Measurements from ENCODE around the gene VEGFC.
A peak's percentile ranks its signal among the peaks of the same experiment; 100 is the strongest.

DNA sequence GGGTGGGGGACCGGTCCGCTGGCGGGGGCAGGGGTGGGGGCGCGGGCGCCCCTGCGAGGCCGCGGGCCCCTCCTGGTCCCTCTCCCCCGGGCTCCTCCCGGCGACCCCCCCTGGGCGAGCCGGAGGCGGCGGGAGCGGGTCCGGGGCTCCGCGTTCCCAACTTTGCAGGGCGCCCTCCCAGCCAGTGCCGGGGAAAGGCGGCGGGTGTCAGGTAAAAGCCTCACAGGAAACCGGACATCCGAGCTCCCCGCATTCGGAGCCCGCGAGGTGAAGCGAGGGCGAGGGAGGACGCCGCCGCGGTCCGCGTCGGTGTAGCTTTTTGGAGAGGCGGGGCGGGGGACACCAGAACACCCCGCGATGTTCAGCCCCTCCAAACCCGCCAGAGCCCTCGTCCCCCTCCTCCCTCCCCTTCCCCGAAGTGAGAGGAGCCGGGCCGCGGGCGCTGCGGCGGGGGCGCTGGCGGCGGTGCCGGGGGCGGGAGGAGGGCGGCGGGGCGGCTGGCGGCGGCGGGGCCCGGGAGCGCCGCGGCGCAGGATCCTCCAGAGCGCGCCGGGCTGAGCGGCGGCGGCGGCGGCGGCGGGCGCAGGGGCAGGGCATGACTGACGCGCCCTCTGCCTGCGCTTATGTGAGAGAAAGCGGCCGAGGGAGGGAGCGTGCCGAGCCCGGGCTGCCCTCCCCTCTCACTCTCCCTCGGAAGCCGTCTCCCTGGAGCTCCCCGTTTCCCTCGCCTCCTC, at the start of gene VEGFC:
- no peak for TF ChIP-seq POLR2A (IDR thresholded peaks at IDR 0.05)
- TF ChIP-seq CTCF (IDR thresholded peaks at IDR 0.05) = peak in 1 of 4 experiments; percentile 14
- no peak for TF ChIP-seq POLR2AphosphoS5 (IDR thresholded peaks at IDR 0.05)
